ENCODE results near the gene ARID4B.
"Not testable (repeated sequence)": the region's sequence is repeated elsewhere in the genome, so short reads cannot be mapped to it uniquely, and the experiment has no call there.

Gene ARID4B

GRCh38 chr1:235329139-235329902 lies 1.3 kb upstream of the ARID4B start:
- DNase-seq: peak; percentile 54

GRCh38 chr1:235328271-235329138 lies 526 bp upstream of the ARID4B start, which contains the start of gene GGPS1:
Gene GGPS1 (plus strand): TSS chr1:235328570. CDS start chr1:235335265, 6,695 bp downstream.
- DNase-seq: peak; percentile 99

GRCh38 chr1:235326719-235327558 lies 1.0 kb downstream of the ARID4B start:
- DNase-seq: peak; percentile 64

GRCh38 chr1:235325854-235326253 lies 2.1 kb downstream of the ARID4B start:
- DNase-seq: no peak

- DNase-seq: no peak
Measured at GRCh38 chr1:235325139-235325538, 2.8 kb downstream of the ARID4B start.

GRCh38 chr1:235324296-235324695 lies 3.7 kb downstream of the ARID4B start:
- DNase-seq: no peak

GRCh38 chr1:235320521-235321179 lies 7.3 kb downstream of the ARID4B start:
- no peak for DNase-seq

- no peak for DNase-seq
Measured at GRCh38 chr1:235319255-235319654, 8.7 kb downstream of the ARID4B start.

GRCh38 chr1:235317168-235317567 lies 10.8 kb downstream of the ARID4B start:
- no peak for DNase-seq

GRCh38 chr1:235315735-235316134 lies 12.2 kb downstream of the ARID4B start:
- DNase-seq: no peak

GRCh38 chr1:235315173-235315572 lies 12.8 kb downstream of the ARID4B start:
- DNase-seq: no peak

GRCh38 chr1:235313931-235314678 lies 13.9 kb downstream of the ARID4B start:
- DNase-seq: no peak

- DNase-seq: no peak
Measured at GRCh38 chr1:235313262-235313661, 14.7 kb downstream of the ARID4B start.

GRCh38 chr1:235309206-235309605 lies 18.8 kb downstream of the ARID4B start:
- not testable (repeated sequence) for DNase-seq

- DNase-seq: no peak
Measured at GRCh38 chr1:235307158-235308124, 20.5 kb downstream of the ARID4B start.

- peak; percentile 25 for DNase-seq
Measured at GRCh38 chr1:235304549-235305451, 23.2 kb downstream of the ARID4B start.

- no peak for DNase-seq
Measured at GRCh38 chr1:235302143-235302542, 25.8 kb downstream of the ARID4B start.

GRCh38 chr1:235299169-235299858 lies 28.7 kb downstream of the ARID4B start:
- no peak for DNase-seq

GRCh38 chr1:235298758-235299157 lies 29.2 kb downstream of the ARID4B start:
- DNase-seq: no peak

All from activated CD4-positive, alpha-beta T cell treated with anti-CD3 and anti-CD28 coated beads, Interleukin-2, Interleukin-6, amounts not matched to agents 100 ng/mL and 50 ng/mL, durations not matched to agents 16 hours and 8 hours (primary cell).